ENCODE results near the gene CTBP2. TPM values are rescaled to one million over a fixed set of nuclear protein-coding genes. Genes with fewer than 3 reads are reported as not detected.

Gene CTBP2
- total and polyA plus RNA-seq, 10 of the 15 experiments (the other 5 are each of a cell fraction or from before 2014, with no cell fraction given), result 0.02 to 0.72 (median 0.06) TPM; not detected in 2

DNA sequence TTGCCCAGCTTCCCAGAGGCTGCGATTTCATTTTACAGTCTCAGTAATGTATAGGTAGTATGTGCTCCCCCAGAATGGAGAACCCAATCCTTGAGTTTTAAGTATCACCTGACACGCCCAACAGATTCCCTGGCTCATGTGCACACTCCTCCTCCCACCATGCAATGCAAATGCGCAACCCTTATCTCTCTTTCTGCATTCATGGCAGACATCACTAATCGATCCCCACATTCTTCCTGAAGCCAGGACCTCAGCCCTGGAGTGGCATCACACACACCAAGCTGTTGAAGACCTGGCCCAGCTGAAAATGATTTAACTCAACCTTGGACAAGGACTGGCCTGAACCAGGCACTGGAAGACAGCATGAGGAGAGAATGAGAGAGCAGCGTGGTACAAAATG lies 150.0 kb downstream of the CTBP2 start:
- H3K4me3 ChIP-seq, result no peak overlapping the region
- BruUV-seq (replicated peaks), result no TSS peak
- ChIA-PET SMC1A (ENCODE audit: uncharacterized antibody, unreplicated experiment) (no interaction called here), POLR2A (no interaction called here), CTCF (interaction anchor here (1.0 to 1.2 kb wide), 2 partner anchors 10 to 18 kb away, joined by 3 to 6 read pairs; no protein-coding TSS in a partner anchor), RAD21 (ENCODE audit: unreplicated experiment) (no interaction called here)
- WGBS (ENCODE audit: insufficient coverage, insufficient replicate concordance, low lambda C conversion rate, missing lambda C conversion rate), result 48% methylated on average over 5 of the region's 5 CpGs
- H2AFZ ChIP-seq (ENCODE audit: control insufficient read depth, low read depth, low read length), result no peak overlapping the region
- no peak for FAIRE-seq
- H4K20me1 ChIP-seq (ENCODE audit: control insufficient read depth, insufficient read depth), result no peaks in the 10 kb centered on the region
- no peak overlapping the region for H3K4me2 ChIP-seq (ENCODE audit: control insufficient read depth, insufficient read depth)
- no peaks in the 10 kb centered on the region for H3K36me3 ChIP-seq (ENCODE audit: control insufficient read depth in 2 of 2, insufficient read depth in 2 of 2, low read length in 1 of 2)
- no peak for ATAC-seq
- no peak overlapping the region for H3K27ac ChIP-seq (ENCODE audit: control insufficient read depth, insufficient read depth)
- H3K9me3 ChIP-seq (replicated peaks; ENCODE audit: control insufficient read depth, insufficient read depth, low read length), result no peaks in the 10 kb centered on the region
- H3K27me3 ChIP-seq (replicated peaks in 1 of 2; ENCODE audit: control insufficient read depth in 2 of 2, insufficient read depth in 2 of 2, low read length in 1 of 2), result no peaks in the 10 kb centered on the region
- DNase-seq (ENCODE audit: low read depth, low spot score), result no peak
- no peak overlapping the region for H3K9ac ChIP-seq (ENCODE audit: control insufficient read depth, insufficient read depth, low read length)
- no peaks in the 10 kb centered on the region for H3K4me1 ChIP-seq (ENCODE audit: control insufficient read depth, insufficient read depth, low read length)
- intact Hi-C loops (cut with micrococcal nuclease; ENCODE audit: unreplicated experiment) (no loop called here), in situ Hi-C loops (cut with MboI) (no loop called here)
- H3K79me2 ChIP-seq (ENCODE audit: control insufficient read depth, insufficient read depth, low read length), result no peaks in the 10 kb centered on the region
- TF ChIP-seq BHLHE40 (IDR thresholded peaks at IDR 0.05; ENCODE audit: borderline replicate concordance in 1 of 2, low read depth in 2 of 2, low read length in 1 of 2) (no peak), RAD51 (IDR thresholded peaks at IDR 0.05) (no peak), E4F1 (IDR thresholded peaks at IDR 0.05; ENCODE audit: borderline replicate concordance, partially characterized antibody) (no peak), SMAD1 (IDR thresholded peaks at IDR 0.05; ENCODE audit: low read depth, partially characterized antibody) (no peak), NR2C2 (IDR thresholded peaks at IDR 0.05; ENCODE audit: borderline replicate concordance, control insufficient read depth, insufficient read length, low read depth) (no peak), ETV6 (conservative IDR thresholded peaks at IDR 0.05 in 1 of 2, IDR thresholded peaks at IDR 0.05 in 1 of 2; ENCODE audit: borderline replicate concordance in 1 of 2, low read depth in 1 of 2) (no peak), ATF7 (IDR thresholded peaks at IDR 0.05; ENCODE audit: low read depth) (no peak), NFXL1 (IDR thresholded peaks at IDR 0.05; ENCODE audit: borderline replicate concordance) (no peak), ZNF24 (IDR thresholded peaks at IDR 0.05) (no peak), TCF12 (IDR thresholded peaks at IDR 0.05; ENCODE audit: low read depth, low read length) (no peak)

All from GM12878 (cell line).